T-helper 2 cell treated with Interferon-gamma antibody and Interleukin-4, amounts not matched to agents 5 μg/mL and 100 μg/mL, for 36 hours (primary cell): ENCODE results near the gene HP1BP3.

Experiments used
- DNase-seq: peaks from one replicate; pipeline ENCODE4 v3.0.0; 2021; ENCODE audit warnings: low spot score
- H3K27ac Mint-ChIP-seq: one replicate; pipeline ENCODE4 v1.8.0; 2021; ENCODE audit warnings: mild to moderate bottlenecking, mixed read lengths
- H3K27me3 Mint-ChIP-seq: one replicate; pipeline ENCODE4 v1.8.0; 2021; ENCODE audit warnings: low read depth, mixed read lengths
- H3K36me3 Mint-ChIP-seq: one replicate; pipeline ENCODE4 v1.8.0; 2021; ENCODE audit warnings: low read depth, mixed read lengths
- H3K4me1 Mint-ChIP-seq: one replicate; pipeline ENCODE4 v1.8.0; 2021; ENCODE audit warnings: low read depth, mixed read lengths
- H3K4me3 Mint-ChIP-seq: one replicate; pipeline ENCODE4 v1.8.0; 2022; ENCODE audit warnings: mild to moderate bottlenecking, moderate library complexity, mixed read lengths
- H3K9me3 Mint-ChIP-seq: one replicate; pipeline ENCODE4 v1.8.0; 2021; ENCODE audit warnings: mixed read lengths

HP1BP3 gene

DNA sequence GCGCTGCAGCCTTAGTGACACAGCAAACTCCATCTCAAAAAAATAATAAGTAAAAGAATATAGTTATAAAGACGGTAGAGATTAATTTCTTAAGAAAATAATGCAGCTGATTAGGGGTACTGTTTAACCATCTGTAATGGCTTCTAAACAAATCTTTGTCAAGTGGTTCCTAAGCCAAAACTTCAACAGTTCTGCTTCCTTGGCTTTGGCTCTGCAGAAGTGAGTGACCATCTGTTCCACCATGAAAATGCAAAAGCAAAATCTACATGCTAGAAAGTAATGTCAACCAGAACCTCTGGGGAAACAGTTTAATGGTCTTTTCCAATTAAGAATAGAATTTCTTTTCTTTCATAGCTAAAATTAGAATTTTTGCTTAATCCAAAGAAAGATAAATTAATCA lies 46.3 kb downstream of the HP1BP3 start:
- DNase-seq, result no peak
- Mint-ChIP-seq H3K27ac (no peak overlapping the region), H3K4me1 (peaks cover 2% of the 10 kb centered on the region), H3K4me3 (no peak overlapping the region), H3K27me3 (no peaks in the 10 kb centered on the region), H3K9me3 (no peaks in the 10 kb centered on the region), H3K36me3 (peaks cover 60% of the 10 kb centered on the region)

DNA sequence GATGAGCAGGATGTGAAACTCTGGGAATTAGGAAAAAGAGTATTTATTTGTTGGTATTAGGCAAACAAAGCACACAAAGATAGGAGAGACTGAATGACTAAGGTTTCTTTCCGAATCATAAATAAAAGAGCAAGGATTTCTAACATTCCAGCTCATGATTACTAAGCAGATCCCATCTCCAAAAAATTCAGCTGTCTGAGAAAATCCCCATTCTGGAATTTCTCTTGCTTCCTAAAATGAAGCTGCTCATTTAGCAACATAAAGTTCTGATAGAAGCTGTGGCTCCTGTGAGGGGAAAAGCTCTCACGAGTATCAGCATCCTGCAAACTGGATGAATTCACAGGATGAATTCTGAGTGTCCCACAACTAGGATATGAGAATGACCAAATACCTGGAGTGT lies 47.9 kb downstream of the HP1BP3 start:
- Mint-ChIP-seq H3K4me3 (no peak overlapping the region), H3K27me3 (no peaks in the 10 kb centered on the region), H3K36me3 (peaks cover 48% of the 10 kb centered on the region), H3K27ac (no peak overlapping the region), H3K9me3 (no peaks in the 10 kb centered on the region), H3K4me1 (peaks cover 2% of the 10 kb centered on the region)
- no peak for DNase-seq

DNA sequence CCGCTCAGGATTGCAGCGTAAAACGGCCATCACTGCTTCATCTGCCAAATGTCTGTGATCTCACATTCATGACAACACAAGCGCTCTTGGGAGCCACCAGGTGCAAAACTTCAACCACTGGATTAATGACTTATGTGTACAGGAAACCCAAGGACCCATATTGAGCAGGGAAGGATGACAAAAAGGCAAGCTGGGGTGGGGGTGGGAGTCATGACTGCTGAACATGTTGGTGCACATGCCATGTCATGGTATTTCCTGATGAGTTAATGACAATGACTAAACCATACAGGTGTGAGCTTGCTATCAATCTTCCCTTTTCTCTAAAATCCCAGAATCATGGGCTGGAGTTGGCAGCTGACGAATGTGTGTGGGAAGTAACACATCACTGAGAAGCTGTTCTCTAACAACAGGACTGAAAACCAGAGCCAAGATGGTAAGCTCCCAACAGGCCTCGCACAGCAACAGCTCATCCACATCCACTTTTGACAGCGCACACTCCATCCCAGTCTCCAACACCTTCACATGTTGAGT lies 51.5 kb downstream of the HP1BP3 start:
- H3K36me3 Mint-ChIP-seq, result peaks cover 23% of the 10 kb centered on the region
- H3K4me3 Mint-ChIP-seq, result no peak overlapping the region
- peaks cover 17% of the 10 kb centered on the region for H3K27me3 Mint-ChIP-seq
- H3K4me1 Mint-ChIP-seq, result peaks cover 14% of the 10 kb centered on the region
- no peak for DNase-seq
- no peaks in the 10 kb centered on the region for H3K9me3 Mint-ChIP-seq
- no peak overlapping the region for H3K27ac Mint-ChIP-seq

DNA sequence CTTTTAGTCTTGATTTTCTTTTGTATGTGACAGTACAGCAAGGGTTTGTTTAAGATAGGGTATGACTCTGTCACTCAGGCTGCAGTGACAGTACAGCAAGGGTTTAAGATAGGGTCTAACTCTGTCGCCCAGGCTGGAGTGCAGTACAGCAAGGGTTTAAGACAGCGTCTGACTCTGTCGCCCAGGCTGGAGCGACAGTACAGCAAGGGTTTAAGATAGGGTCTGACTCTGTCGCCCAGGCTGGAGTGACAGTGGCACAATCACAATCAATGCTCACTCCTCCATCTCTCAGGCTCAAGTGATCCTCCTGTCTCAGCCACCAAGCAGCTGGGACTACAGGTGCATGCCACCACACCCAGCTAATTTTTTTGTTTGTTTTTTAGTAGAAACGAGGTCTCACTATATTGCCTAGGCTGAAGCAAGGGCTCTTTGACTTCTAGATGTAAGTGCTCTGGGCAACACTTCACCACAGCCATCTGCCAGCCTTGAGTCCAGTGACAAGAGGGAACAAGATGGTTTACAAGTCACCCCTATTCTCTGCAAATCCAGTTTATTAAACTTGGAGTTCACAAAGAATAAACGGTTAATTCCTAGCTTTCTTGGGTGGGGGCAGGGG lies 53.6 kb downstream of the HP1BP3 start:
- Mint-ChIP-seq H3K27ac (no peak overlapping the region), H3K4me1 (peaks cover 17% of the 10 kb centered on the region), H3K36me3 (peaks cover 19% of the 10 kb centered on the region), H3K27me3 (peaks cover 37% of the 10 kb centered on the region), H3K9me3 (no peaks in the 10 kb centered on the region), H3K4me3 (peak overlapping the region; percentile 84)
- no peak for DNase-seq

DNA sequence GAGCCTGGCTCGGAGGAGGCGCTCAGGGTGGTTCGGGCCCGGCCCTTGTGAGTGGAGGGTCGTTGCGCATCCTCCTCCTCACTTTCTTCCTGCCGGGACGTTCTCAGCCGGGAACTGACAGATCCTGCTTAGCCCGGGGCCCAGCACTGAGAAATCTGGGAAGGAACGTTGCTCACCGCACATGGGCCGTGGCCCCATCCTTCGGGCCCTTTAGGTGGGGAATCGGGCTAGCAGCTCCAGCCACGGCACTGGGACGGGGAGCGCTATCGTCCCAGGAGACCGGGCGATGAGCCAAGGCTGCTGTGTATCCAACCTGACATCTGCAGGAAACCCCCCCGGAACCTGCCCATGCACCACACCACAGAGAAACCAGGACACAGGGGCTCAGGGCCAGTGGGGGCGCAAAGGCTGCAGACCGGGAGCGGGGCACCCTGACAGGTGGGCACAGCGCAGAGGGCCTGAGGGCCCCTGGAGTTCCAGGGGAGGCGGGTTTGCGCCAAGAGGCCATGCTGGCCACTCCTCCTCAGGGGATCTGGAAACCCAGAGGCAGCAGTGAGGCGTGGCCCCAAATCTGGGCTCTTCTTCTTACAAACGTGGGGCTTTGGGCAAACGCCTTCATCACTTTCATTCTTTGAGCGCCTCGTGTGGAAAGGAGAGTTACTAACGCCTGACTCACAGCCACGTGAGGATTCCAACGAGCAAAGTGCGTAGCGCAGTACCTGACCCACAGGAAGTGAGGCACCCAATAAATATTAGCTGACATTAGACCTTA lies 54.3 kb downstream of the HP1BP3 start, which contains the start of gene SH2D5:
TSS of gene SH2D5 (minus strand) at position 116 of the 772 bp plus-strand sequence. CDS start 4,659 bp downstream, outside the sequence.
- Mint-ChIP-seq H3K27me3 (peaks cover 42% of the 10 kb centered on the region), H3K4me1 (peaks cover 17% of the 10 kb centered on the region), H3K36me3 (peaks cover 14% of the 10 kb centered on the region), H3K9me3 (no peaks in the 10 kb centered on the region), H3K4me3 (peak within 1 kb of the TSS; percentile 84), H3K27ac (peak within 1 kb of the TSS; percentile 52)
- DNase-seq, result peak; percentile 77

DNA sequence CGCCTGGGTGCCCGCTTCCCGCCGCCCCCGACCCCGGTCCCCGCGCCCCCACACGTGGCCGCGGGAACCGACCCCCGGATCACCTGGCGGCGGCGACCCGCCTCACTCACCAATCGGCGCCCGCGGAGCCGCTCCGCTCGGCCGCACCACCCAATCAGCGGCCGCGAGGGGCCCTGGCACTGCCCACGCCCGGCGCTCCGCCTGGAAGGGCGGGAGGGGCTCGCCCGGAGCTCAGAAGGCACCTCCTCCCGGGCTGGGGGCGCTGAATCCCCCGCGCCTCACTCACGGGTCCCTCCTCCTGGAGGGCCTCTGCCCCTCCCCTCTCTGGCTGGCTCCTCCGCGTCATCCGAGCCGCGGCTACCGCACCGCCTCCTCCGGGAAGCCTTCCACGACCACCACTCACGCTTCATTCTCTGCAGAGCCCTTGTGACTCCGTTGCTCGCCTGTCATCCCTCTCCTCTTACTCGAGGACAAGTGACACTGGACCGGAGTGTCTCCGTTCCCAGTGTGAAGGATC lies 55.0 kb downstream of the HP1BP3 start:
- peaks cover 17% of the 10 kb centered on the region for H3K4me1 Mint-ChIP-seq
- no peaks in the 10 kb centered on the region for H3K9me3 Mint-ChIP-seq
- peaks cover 8% of the 10 kb centered on the region for H3K36me3 Mint-ChIP-seq
- H3K27me3 Mint-ChIP-seq, result peaks cover 42% of the 10 kb centered on the region
- no peak overlapping the region for H3K27ac Mint-ChIP-seq
- H3K4me3 Mint-ChIP-seq, result peak overlapping the region; percentile 84
- DNase-seq, result peak; percentile 55

DNA sequence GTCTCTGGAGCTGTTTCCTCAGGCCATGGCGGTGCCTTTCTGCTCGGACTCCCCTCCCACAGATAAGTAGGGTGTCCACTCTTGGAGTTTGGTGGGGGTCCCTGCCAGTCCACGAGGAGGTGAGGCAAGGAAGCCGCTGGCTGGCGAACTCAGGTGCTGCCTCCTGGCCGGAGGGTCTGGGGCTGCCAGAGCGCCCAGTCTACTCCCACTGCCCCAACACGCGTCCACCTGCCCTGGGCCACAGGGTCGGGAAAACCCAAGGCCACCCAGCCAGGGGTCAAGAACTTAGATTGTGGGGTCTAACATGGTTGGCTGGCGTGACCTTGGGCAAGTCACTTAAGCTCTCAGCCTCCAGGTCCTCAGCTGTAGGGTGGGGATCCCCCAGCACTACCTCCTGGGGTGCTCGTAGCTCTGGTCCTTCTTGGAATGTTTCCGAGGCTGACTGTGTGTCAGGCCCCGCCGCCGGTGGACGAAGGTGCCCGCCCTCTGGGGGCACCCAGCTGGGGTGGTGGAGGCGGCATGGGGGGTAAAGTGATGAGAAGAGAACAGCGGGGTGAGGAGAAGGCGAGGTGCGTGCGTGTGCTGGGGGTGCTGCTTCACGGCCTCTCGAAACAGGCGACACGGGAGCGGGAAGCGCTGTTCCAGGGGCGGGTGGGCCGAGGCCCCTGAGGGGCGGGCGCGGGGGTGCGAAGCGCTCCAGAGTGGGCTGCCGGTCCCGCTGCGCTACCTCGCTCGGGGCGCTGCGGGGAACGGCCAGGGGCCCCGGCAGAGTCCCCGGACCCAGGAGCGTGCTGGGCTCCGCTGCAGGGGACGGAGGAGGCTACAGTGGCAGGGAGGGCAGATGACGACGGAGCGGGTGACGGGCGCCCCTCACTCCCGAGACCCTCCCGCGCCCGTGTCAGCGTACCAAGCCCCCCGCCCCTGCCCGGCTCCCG lies 55.8 kb downstream of the HP1BP3 start:
- peaks cover 4% of the 10 kb centered on the region for H3K36me3 Mint-ChIP-seq

DNA sequence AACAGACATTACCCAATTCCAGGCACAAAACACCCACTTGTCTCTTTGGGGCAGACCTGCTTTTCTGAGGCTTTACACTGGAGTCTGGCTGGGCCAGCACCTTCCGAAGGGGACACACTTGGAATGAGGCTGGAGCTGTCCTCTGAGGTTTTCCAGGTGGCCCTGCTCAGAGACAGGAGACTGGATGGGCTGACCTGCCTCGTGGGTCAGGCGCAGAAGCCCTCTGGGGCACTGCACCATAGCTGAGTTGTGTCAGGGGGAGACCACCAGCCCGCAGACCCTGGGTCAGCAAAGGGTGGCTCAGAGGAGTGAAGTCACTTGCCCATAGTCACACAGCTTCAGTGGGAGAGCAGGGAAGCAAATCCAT lies 56.4 kb downstream of the HP1BP3 start:
- Mint-ChIP-seq H3K27ac (no peak overlapping the region), H3K4me1 (peaks cover 17% of the 10 kb centered on the region), H3K9me3 (no peaks in the 10 kb centered on the region), H3K36me3 (peaks cover under 1% of the 10 kb centered on the region), H3K4me3 (peak overlapping the region; percentile 66), H3K27me3 (peaks cover 42% of the 10 kb centered on the region)
- DNase-seq, result no peak

More for the DNA sequence above, 55.8 kb downstream of the HP1BP3 start:
- peak overlapping the region; percentile 66 for H3K4me3 Mint-ChIP-seq
- no peak for DNase-seq
- H3K27ac Mint-ChIP-seq, result no peak overlapping the region
- peaks cover 42% of the 10 kb centered on the region for H3K27me3 Mint-ChIP-seq
- peaks cover 17% of the 10 kb centered on the region for H3K4me1 Mint-ChIP-seq
- no peaks in the 10 kb centered on the region for H3K9me3 Mint-ChIP-seq

DNA sequence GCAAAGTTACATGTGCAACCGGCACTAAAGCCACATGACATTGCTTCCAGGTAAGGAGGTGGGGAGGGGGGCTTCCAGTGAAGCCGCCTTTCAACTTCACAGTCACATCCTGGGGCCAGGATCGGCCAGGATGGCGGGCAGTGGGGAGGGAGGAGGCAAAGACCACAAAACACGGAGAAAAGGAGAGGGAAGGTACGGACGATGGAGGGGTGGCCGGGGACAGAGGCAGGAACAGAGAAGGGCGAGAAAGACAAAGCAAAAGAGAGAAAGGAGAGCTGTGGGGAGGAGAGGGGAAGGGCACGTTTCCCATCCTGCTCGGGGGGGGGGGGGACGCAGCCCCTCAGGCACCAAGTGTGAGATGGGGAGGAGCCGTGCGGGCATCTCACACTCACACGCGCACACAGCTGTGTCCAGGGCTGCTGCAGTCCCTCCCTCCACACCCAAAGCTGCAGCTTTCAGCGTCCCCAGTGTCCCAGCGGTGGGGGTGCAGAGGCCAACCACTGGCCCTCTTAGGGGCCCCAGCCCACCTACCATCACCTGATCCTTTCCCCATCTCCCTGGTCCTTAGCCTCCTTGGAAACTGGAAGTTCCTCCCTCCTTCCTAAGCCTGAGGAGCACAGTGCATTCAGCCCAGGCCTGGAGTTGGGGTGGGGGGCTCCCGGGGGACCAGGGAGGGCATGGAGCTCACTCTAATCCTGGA lies 57.0 kb downstream of the HP1BP3 start:
- H3K4me1 Mint-ChIP-seq, result peaks cover 17% of the 10 kb centered on the region
- peaks cover 42% of the 10 kb centered on the region for H3K27me3 Mint-ChIP-seq
- no peak overlapping the region for H3K27ac Mint-ChIP-seq

DNA sequence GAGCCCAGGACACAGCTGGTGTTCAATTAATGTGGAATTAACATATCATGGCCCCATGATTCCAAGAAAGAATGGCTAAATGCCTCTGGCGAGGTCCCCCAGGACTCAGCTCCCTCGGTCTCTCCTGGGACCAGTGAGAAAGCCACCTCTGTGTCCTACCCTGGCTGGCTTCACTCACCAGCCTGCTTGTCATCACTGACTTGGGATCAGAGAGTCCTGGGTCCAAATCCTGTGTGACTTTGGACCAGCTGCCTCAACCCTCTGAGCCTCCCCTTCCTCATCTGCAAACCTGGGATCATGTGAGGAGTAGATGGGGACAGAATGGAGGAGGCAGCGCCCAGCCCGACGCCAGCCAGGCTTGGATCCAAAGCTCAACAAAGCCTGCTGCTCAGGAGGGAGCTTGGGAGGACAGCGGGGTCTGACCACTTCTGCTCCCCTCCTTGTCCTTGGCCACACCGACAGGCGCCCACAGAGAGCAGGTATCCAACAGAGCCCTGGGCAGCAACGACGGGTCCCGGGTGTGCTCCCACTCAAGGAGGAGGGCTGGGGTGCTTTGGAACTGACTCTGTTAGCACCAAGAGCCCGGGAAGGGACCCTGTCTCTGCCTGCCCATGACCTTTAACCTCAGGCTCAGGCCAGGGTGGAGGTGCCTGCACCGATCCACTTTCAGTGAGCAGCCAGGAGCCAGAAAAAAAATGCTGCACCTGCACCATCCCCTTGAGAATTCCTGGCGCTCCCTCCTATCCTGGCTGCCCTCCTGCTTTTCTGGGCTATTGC lies 57.8 kb downstream of the HP1BP3 start:
- Mint-ChIP-seq H3K27me3 (peaks cover 42% of the 10 kb centered on the region), H3K4me1 (peaks cover 17% of the 10 kb centered on the region), H3K4me3 (no peak overlapping the region), H3K36me3 (no peaks in the 10 kb centered on the region), H3K9me3 (no peaks in the 10 kb centered on the region), H3K27ac (no peak overlapping the region)
- DNase-seq, result no peak

More for the DNA sequence above, 57.0 kb downstream of the HP1BP3 start:
- no peak for DNase-seq
- H3K36me3 Mint-ChIP-seq, result no peaks in the 10 kb centered on the region
- H3K4me3 Mint-ChIP-seq, result no peak overlapping the region
- no peaks in the 10 kb centered on the region for H3K9me3 Mint-ChIP-seq

DNA sequence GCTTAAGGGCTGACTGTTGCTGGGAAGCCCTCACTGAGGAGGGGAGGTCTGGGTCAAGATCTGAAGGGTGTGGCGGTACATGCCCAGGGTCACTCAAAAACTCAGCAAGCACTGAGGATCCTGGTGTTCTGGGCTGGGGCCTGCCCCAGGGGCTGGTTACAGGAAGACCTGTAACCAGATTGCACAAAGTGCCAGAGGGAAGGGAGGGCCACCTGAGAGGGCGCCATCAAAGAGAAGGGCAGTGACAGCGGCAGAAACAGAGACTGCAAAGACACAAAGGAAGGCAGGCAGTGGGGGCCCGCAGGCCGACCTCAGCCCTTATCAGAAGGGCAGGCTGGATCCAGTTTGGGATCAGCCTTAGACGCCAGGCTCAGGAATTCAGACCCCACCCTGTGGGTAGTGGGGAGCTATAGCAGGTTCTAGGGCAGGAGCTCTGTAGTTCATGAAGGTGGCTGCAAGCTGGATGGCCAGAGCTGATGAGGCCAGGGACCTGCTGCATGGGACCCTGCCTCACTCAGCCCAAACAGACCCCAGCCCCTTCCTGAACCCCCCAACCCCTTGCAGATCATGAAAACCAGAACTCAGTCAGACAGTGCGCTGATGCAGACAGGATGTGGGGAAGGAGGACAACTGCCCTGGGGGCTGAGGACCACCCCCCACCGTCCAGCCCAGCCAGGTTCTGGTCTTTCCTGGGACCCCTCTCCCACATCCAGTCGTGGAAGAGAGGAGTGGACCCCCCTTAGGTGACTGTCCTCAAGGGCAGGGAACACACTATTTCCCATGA lies 58.5 kb downstream of the HP1BP3 start:
- Mint-ChIP-seq H3K27me3 (peaks cover 42% of the 10 kb centered on the region), H3K9me3 (no peaks in the 10 kb centered on the region), H3K27ac (no peak overlapping the region), H3K36me3 (no peaks in the 10 kb centered on the region), H3K4me1 (peaks cover 16% of the 10 kb centered on the region), H3K4me3 (no peak overlapping the region)
- no peak for DNase-seq

DNA sequence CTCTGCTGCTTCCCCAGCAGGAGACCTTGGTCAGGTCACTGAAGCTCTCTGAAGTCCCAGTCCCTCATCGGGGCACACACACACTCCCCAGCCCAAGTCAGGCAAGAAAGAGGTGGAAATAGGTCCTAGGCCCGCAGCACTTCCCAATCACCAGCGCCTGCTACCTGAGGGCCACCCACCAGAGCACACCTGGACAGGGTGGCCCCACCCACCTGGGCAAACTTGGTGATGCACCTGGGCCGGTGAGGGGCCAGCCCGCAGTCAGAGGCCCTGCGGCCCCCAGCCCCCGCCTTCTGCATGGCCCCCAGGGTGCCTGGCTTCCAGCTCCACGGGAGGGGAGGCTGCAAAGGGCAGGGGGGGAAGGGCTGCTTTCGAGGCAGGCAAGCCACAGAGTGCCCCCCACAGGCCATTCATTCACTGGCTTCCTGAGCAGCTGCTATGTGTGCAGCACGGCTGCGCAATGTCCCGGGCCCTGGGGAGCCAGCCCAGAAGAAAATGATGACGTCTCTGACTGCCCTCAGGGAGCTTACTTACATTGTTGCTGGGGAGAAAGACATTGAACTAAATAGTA lies 59.3 kb downstream of the HP1BP3 start:
- H3K27ac Mint-ChIP-seq, result no peak overlapping the region
- no peaks in the 10 kb centered on the region for H3K36me3 Mint-ChIP-seq
- no peaks in the 10 kb centered on the region for H3K9me3 Mint-ChIP-seq
- H3K4me1 Mint-ChIP-seq, result peaks cover 9% of the 10 kb centered on the region
- H3K27me3 Mint-ChIP-seq, result peaks cover 38% of the 10 kb centered on the region
- DNase-seq, result no peak
- no peak overlapping the region for H3K4me3 Mint-ChIP-seq
